Skeletal muscle satellite cell (primary cell): ENCODE measurements around the gene ITPR3.

Experiments
- H3K27me3 ChIP-seq: 2 replicates; pipeline ENCODE4 v1.7.0; 2013; ENCODE audit warnings: low read length; ENCODE audit not compliant: control insufficient read depth, insufficient read depth
- H3K36me3 ChIP-seq: 2 replicates; pipeline ENCODE4 v1.7.0; 2013; ENCODE audit warnings: mild to moderate bottlenecking, control low read depth, low read length; ENCODE audit not compliant: insufficient read depth
- H3K4me1 ChIP-seq: 2 replicates; pipeline ENCODE4 v1.7.0; 2013; ENCODE audit warnings: low read length; ENCODE audit not compliant: control insufficient read depth, insufficient read depth
- H3K4me2 ChIP-seq: 2 replicates; pipeline ENCODE4 v1.7.0; 2013; ENCODE audit warnings: mild to moderate bottlenecking, low read length
- H3K4me3 ChIP-seq: 2 replicates; pipeline ENCODE4 v1.7.0; 2013; ENCODE audit warnings: low read length
- H3K9ac ChIP-seq: 2 replicates; pipeline ENCODE4 v1.7.0; 2013; ENCODE audit warnings: mild to moderate bottlenecking, low read depth, low read length, moderate library complexity
- H3K9me3 ChIP-seq: replicated peaks from 2 replicates; pipeline ENCODE4 v1.7.0; 2013; ENCODE audit warnings: mild to moderate bottlenecking, control low read depth, low read length

ITPR3 gene

GRCh38 chr6:33685411-33686224 is 64.5 kb downstream of the ITPR3 start:
- H3K4me3 ChIP-seq: no peak overlapping the region
- peaks cover 82% of the 10 kb centered on the region for H3K36me3 ChIP-seq
- H3K4me1 ChIP-seq: peaks cover 10% of the 10 kb centered on the region
- H3K27me3 ChIP-seq: no peaks in the 10 kb centered on the region
- no peak overlapping the region for H3K9ac ChIP-seq
- H3K4me2 ChIP-seq: no peak overlapping the region
- no peaks in the 10 kb centered on the region for H3K9me3 ChIP-seq

DNA sequence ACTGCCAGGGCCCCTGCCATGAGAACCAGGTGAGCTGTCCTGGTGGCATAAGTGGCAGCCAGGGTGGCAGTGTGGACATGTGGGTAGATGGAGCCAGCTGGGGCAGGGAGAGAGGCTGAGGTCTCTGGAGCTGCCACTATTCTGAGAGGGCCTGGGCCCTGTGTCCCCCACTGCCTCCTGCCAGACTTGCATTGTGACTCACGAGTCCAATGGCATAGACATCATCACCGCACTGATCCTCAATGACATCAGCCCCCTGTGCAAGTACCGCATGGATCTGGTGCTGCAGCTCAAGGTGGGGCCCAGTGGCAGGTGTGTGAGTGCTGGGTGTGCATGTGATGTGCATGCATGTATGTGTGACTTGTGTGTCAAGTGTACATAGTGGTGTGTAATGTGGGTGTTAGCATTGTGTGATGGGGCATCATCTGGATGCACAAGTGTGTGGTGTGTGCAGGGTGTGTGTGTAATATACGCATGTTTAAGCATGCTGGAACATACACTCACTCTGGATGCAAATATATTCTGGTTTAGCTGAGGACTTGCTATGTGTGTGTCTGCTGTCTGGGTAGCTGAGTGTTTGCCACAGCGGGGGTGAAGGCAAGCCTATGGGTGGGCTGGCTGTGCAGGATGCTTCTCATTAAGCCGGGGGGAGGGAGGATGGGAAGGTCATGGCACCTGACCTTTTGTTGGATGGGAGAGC is 65.3 kb downstream of the ITPR3 start:
- H3K36me3 ChIP-seq: peaks cover 85% of the 10 kb centered on the region
- no peaks in the 10 kb centered on the region for H3K27me3 ChIP-seq
- H3K9me3 ChIP-seq: no peaks in the 10 kb centered on the region
- no peak overlapping the region for H3K4me2 ChIP-seq
- peaks cover 10% of the 10 kb centered on the region for H3K4me1 ChIP-seq
- H3K4me3 ChIP-seq: no peak overlapping the region
- H3K9ac ChIP-seq: no peak overlapping the region

DNA sequence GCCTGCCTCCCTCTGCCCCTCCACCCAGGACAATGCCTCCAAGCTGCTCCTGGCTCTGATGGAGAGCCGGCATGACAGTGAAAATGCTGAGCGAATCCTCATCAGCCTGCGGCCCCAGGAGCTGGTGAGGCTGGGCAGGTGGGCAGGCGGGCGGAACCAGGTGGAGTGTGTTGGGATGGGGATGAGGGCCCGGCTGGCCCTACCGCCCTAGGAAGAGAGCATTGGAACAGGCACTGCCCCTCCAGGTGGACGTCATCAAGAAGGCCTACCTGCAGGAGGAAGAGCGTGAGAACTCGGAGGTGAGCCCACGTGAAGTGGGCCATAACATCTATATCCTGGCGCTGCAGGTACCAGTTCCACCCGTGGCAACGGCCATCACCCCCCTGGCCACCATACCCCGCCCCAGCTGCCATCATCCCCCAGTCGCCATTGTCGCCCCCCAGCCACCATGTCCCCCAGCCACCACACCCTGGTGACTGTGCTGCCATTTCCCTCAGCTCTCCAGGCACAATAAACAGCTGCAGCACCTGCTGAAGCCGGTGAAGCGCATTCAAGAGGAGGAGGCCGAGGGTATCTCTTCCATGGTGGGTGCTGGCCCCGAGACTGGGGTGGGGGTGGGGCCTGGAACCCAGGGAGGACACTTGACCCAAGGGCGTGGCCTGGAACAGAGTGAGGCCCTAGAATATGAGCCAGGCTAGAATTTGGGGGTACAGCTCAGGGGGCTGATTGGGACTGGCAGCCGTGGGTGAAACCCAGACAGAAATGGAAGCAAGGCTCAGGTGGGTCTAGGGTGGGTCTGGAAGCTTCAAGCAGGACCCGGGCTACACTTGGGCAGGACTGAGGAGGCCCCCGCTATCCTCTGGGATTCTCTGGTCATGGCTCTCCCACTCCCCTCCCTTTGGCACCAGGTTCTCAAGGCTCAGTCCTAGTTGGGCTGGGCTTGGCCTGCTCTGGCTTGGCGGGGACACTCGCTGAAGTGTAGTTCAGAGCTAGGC is 66.2 kb downstream of the ITPR3 start:
- Histone ChIP-seq H3K4me1 (peaks cover 18% of the 10 kb centered on the region), H3K4me2 (no peak overlapping the region), H3K27me3 (no peaks in the 10 kb centered on the region), H3K36me3 (peaks cover 89% of the 10 kb centered on the region), H3K9me3 (no peaks in the 10 kb centered on the region), H3K4me3 (no peak overlapping the region), H3K9ac (no peak overlapping the region)

- peaks cover 23% of the 10 kb centered on the region for H3K4me1 ChIP-seq
- peaks cover 88% of the 10 kb centered on the region for H3K36me3 ChIP-seq
- H3K27me3 ChIP-seq: no peaks in the 10 kb centered on the region
- H3K9ac ChIP-seq: no peak overlapping the region
- no peaks in the 10 kb centered on the region for H3K9me3 ChIP-seq
- H3K4me2 ChIP-seq: no peak overlapping the region
- no peak overlapping the region for H3K4me3 ChIP-seq
Measured at GRCh38 chr6:33688006-33688405, 66.9 kb downstream of the ITPR3 start.

- no peak overlapping the region for H3K4me3 ChIP-seq
- H3K9ac ChIP-seq: no peak overlapping the region
- no peaks in the 10 kb centered on the region for H3K9me3 ChIP-seq
- H3K4me2 ChIP-seq: no peak overlapping the region
- H3K36me3 ChIP-seq: peaks cover 88% of the 10 kb centered on the region
- H3K27me3 ChIP-seq: no peaks in the 10 kb centered on the region
- peaks cover 23% of the 10 kb centered on the region for H3K4me1 ChIP-seq
Measured at GRCh38 chr6:33688451-33689147, 67.5 kb downstream of the ITPR3 start.

GRCh38 chr6:33689148-33689494 is 68.0 kb downstream of the ITPR3 start:
- no peak overlapping the region for H3K4me2 ChIP-seq
- no peak overlapping the region for H3K9ac ChIP-seq
- H3K4me3 ChIP-seq: no peak overlapping the region
- H3K36me3 ChIP-seq: peaks cover 88% of the 10 kb centered on the region
- H3K4me1 ChIP-seq: peaks cover 27% of the 10 kb centered on the region
- no peaks in the 10 kb centered on the region for H3K9me3 ChIP-seq
- no peaks in the 10 kb centered on the region for H3K27me3 ChIP-seq

DNA sequence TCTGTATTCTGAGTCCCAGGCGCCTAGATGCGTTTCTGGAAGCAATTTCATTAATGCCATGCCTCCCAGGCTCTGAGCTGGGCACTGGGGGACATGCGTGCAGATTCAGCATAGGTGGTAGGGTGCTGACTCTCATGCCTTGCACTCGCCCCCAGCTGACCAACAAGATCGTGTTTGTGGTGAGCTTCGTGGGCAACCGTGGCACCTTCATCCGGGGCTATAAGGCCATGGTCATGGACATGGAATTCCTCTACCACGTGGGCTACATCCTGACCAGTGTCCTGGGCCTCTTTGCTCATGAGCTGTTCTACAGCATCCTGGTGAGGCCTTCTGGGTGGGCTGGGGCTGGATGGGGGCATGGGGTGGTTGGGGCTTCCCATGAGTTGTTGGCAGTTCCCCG is 68.8 kb downstream of the ITPR3 start:
- peaks cover 82% of the 10 kb centered on the region for H3K36me3 ChIP-seq
- H3K9me3 ChIP-seq: no peaks in the 10 kb centered on the region
- H3K27me3 ChIP-seq: no peaks in the 10 kb centered on the region
- peaks cover 34% of the 10 kb centered on the region for H3K4me1 ChIP-seq
- no peak overlapping the region for H3K4me2 ChIP-seq
- no peak overlapping the region for H3K4me3 ChIP-seq
- no peak overlapping the region for H3K9ac ChIP-seq

- Histone ChIP-seq H3K36me3 (peaks cover 82% of the 10 kb centered on the region), H3K4me1 (peaks cover 43% of the 10 kb centered on the region), H3K27me3 (no peaks in the 10 kb centered on the region)
Measured at GRCh38 chr6:33690766-33691165, 69.6 kb downstream of the ITPR3 start.

GRCh38 chr6:33691456-33692077 is 70.4 kb downstream of the ITPR3 start:
- Histone ChIP-seq H3K9ac (no peak overlapping the region), H3K4me2 (no peak overlapping the region), H3K4me3 (no peak overlapping the region), H3K4me1 (peaks cover 51% of the 10 kb centered on the region), H3K9me3 (no peaks in the 10 kb centered on the region), H3K36me3 (peaks cover 82% of the 10 kb centered on the region), H3K27me3 (no peaks in the 10 kb centered on the region)

More at GRCh38 chr6:33690766-33691165, 69.6 kb downstream of the ITPR3 start:
- H3K4me3 ChIP-seq: no peak overlapping the region
- no peaks in the 10 kb centered on the region for H3K9me3 ChIP-seq
- no peak overlapping the region for H3K4me2 ChIP-seq
- no peak overlapping the region for H3K9ac ChIP-seq

DNA sequence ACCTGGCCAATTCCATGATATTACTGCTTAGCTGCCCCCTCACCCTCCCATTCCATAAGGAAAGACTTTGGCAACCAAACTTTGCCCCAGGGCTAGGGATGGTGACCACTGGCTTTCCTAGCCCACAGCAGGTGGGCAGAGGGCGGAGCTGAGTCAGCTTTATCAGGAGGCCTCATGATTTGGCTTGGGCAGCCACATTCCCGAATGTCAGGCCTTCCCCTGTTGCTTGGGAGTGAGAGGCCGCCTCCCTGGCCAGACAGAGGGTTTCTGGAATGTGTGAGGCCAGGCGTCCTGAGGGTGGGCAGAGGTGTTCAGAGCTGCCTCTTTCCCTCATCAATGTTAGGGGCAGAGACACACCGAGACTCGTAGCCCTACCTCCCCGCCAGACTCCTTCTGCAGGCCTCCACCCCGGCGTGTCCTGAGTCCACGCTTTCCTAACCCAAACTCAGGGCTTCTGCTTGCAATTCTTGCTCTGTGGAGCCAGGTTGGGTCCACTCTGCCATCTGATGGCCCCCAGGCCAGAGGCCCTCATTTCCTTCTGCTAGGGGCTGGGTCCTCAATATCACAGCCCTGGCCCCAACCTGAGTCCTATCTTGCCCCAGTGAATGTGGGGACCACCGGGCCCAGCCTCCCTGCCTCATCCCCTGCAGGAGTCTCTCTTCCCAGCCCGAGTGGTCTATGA is 71.1 kb downstream of the ITPR3 start:
- Histone ChIP-seq H3K4me1 (peaks cover 58% of the 10 kb centered on the region), H3K9me3 (no peaks in the 10 kb centered on the region), H3K4me3 (no peak overlapping the region), H3K4me2 (no peak overlapping the region), H3K9ac (no peak overlapping the region), H3K36me3 (peaks cover 80% of the 10 kb centered on the region), H3K27me3 (no peaks in the 10 kb centered on the region)
